HepG2 (cell line): Measurements from ENCODE around the gene ITSN2. TPM values are rescaled to one million over a fixed set of nuclear protein-coding genes. Genes with fewer than 3 reads are reported as not detected.
A peak's percentile ranks its signal among the peaks of the same experiment; 100 is the strongest.

Source experiments
- ADNP ChIP-seq: sonication (generic); formaldehyde crosslinking; IDR thresholded peaks from 2 replicates; pipeline ENCODE4 v1.4.0; 2020; ENCODE audit warnings: missing genetic modification reagents
- CREB1 ChIP-seq, 2 experiments: fragments of 450-650 bp in 1 of 2; IDR thresholded peaks; 2 replicates each; pipeline ENCODE4 v1.6.1; 2016 to 2017; ENCODE audit warnings: control low read depth in 1 of 2, mild to moderate bottlenecking in 1 of 2, missing compliant biosample characterization in 1 of 2, missing genetic modification characterization in 1 of 2
- EZH2 ChIP-seq: conservative IDR thresholded peaks from 2 replicates; pipeline ENCODE4 v1.6.1; 2012; ENCODE audit warnings: mild to moderate bottlenecking, low read depth, low read length, moderate library complexity
- FOXK2 ChIP-seq: fragments of 450-650 bp; IDR thresholded peaks from 2 replicates; pipeline ENCODE4 v1.6.1; 2016
- HNRNPK ChIP-seq: fragments of 200-400 bp; formaldehyde crosslinking; IDR thresholded peaks from 2 replicates; pipeline ENCODE4 v1.6.1; 2018; ENCODE audit warnings: low read length, low read depth, moderate library complexity, mild to moderate bottlenecking; ENCODE audit not compliant: poor library complexity, severe bottlenecking
- HOMEZ ChIP-seq: IDR thresholded peaks from 2 replicates; pipeline ENCODE4 v1.6.1; 2016; ENCODE audit warnings: low read depth
- KLF16 ChIP-seq, 2 experiments: sonication (generic) in 1 of 2; formaldehyde crosslinking in 1 of 2; IDR thresholded peaks; 2 replicates each; pipeline versions ENCODE4 v1.6.1 to v1.8.0; 2016 to 2023; ENCODE audit warnings: missing genetic modification reagents in 2 of 2, missing compliant biosample characterization in 1 of 2
- NFKB2 ChIP-seq: sonication (generic); formaldehyde crosslinking; IDR thresholded peaks from 2 replicates; pipeline ENCODE4 v1.4.0; 2020; ENCODE audit warnings: missing genetic modification reagents, borderline replicate concordance
- NFYC ChIP-seq: IDR thresholded peaks from 2 replicates; pipeline ENCODE4 v1.6.1; 2016; ENCODE audit warnings: missing genetic modification reagents, missing compliant biosample characterization
- RERE ChIP-seq: IDR thresholded peaks from 2 replicates; pipeline ENCODE4 v1.6.1; 2016; ENCODE audit warnings: low read depth, missing genetic modification reagents, missing compliant biosample characterization
- RFXANK ChIP-seq: IDR thresholded peaks from 2 replicates; pipeline ENCODE4 v1.6.1; 2016
- RXRB ChIP-seq: IDR thresholded peaks from 2 replicates; pipeline ENCODE4 v1.6.1; 2016; ENCODE audit warnings: borderline replicate concordance, missing genetic modification reagents, missing compliant biosample characterization
- SMAD3 ChIP-seq: sonication (generic); formaldehyde crosslinking; IDR thresholded peaks from 2 replicates; pipeline ENCODE4 v1.4.0; 2020; ENCODE audit warnings: missing genetic modification reagents
- TP53 ChIP-seq: sonication (generic); formaldehyde crosslinking; conservative IDR thresholded peaks from 2 replicates; pipeline ENCODE4 v1.4.0; 2020; ENCODE audit warnings: missing genetic modification reagents
- ZBTB26 ChIP-seq: IDR thresholded peaks from 2 replicates; pipeline ENCODE4 v1.6.1; 2016; ENCODE audit warnings: missing compliant biosample characterization, missing genetic modification reagents, borderline replicate concordance
- ZC3H13 ChIP-seq: sonication (generic); formaldehyde crosslinking; IDR thresholded peaks from 2 replicates; pipeline ENCODE4 v1.8.1; 2023; ENCODE audit warnings: mild to moderate bottlenecking, missing genetic modification reagents, moderate library complexity
- ZFP36 ChIP-seq: fragments of 150-350 bp; IDR thresholded peaks from 2 replicates; pipeline ENCODE4 v1.6.1; 2018; ENCODE audit warnings: borderline replicate concordance, low read length, low read depth; ENCODE audit not compliant: partially characterized antibody
- ZFP37 ChIP-seq: sonication (generic); formaldehyde crosslinking; IDR thresholded peaks from 2 replicates; pipeline ENCODE4 v1.4.0; 2020; ENCODE audit warnings: missing genetic modification reagents, borderline replicate concordance
- ZMYM2 ChIP-seq: sonication (generic); formaldehyde crosslinking; IDR thresholded peaks from 2 replicates; pipeline ENCODE4 v1.8.0; 2022; ENCODE audit warnings: mild to moderate bottlenecking, missing genetic modification reagents
- ZNF230 ChIP-seq: sonication (generic); formaldehyde crosslinking; IDR thresholded peaks from 2 replicates; pipeline ENCODE4 v1.4.0; 2020; ENCODE audit warnings: mild to moderate bottlenecking, missing genetic modification reagents
- ZNF432 ChIP-seq: sonication (generic); formaldehyde crosslinking; IDR thresholded peaks from 2 replicates; pipeline ENCODE4 v1.5.0; 2020; ENCODE audit warnings: missing genetic modification reagents, mild to moderate bottlenecking, borderline replicate concordance
- ZNF703 ChIP-seq: sonication (generic); formaldehyde crosslinking; IDR thresholded peaks from 2 replicates; pipeline ENCODE4 v1.5.1; 2020; ENCODE audit warnings: missing genetic modification reagents, mild to moderate bottlenecking, moderate library complexity, borderline replicate concordance
- ZNF776 ChIP-seq: sonication (generic); formaldehyde crosslinking; IDR thresholded peaks from 2 replicates; pipeline ENCODE4 v1.4.0; 2020; ENCODE audit warnings: mild to moderate bottlenecking, missing genetic modification reagents
- ZNF850 ChIP-seq: sonication (generic); formaldehyde crosslinking; conservative IDR thresholded peaks from 2 replicates; pipeline ENCODE4 v1.9.0; 2021; ENCODE audit warnings: mild to moderate bottlenecking, missing genetic modification reagents
- polyA plus RNA-seq, 8 experiments: library from polyadenylated mRNA; depleted of rRNA in 3 of 8; stranded (reverse) in 7 of 8; unstranded in 1 of 8; fragments of >200 nt; fragmentation: Illumina TruSeq in 4 of 8; extraction: Trizol in 4 of 8; gene quantifications; 2 replicates each; pipeline versions ENCODE4 v1.2.1 to v1.2.3, GENCODE V29; 2011 to 2016; ENCODE audit warnings: low read depth in 4 of 8, missing spikeins in 1 of 8, mixed read lengths in 1 of 8; ENCODE audit not compliant: insufficient read depth in 1 of 8
- total RNA-seq, 5 experiments: library from RNA; depleted of rRNA; stranded (reverse); fragments of >200 nt; fragmentation: Illumina TruSeq; extraction: Trizol; gene quantifications; 2 replicates each; pipeline ENCODE4 v1.2.3, GENCODE V29; 2016; ENCODE audit warnings: low read depth in 1 of 5

Gene ITSN2
- total and polyA plus RNA-seq, 2 of the 13 experiments (the other 11 are each of a cell fraction or from before 2014, with no cell fraction given): 26.0 to 26.6 TPM

GRCh38 chr2:24164416-24164973, 195.8 kb downstream of the ITSN2 start (continued):
- TF ChIP-seq NFKB2 (CRISPR knock-in tag): peak; percentile 39; the same call in 1 of the 2 replicates
- 0 out of 4 replicates have a peak, but pooled peaks of 1 of the 2 experiments have one; percentile 45 for TF ChIP-seq KLF16 (CRISPR knock-in tag; IDR thresholded peaks at IDR 0.05)
- no peak for TF ChIP-seq EZH2
- TF ChIP-seq ZNF703 (CRISPR knock-in tag): no peak
- no peak for TF ChIP-seq ZNF850 (CRISPR knock-in tag)
- no peak for TF ChIP-seq ZMYM2
- no peak for TF ChIP-seq RFXANK
- no peak for TF ChIP-seq CREB1 (IDR thresholded peaks at IDR 0.05)
- no peak for TF ChIP-seq CREB1 (CRISPR knock-in tag; IDR thresholded peaks at IDR 0.05)
- TF ChIP-seq HNRNPK: no peak
- TF ChIP-seq ZNF776: no peak
- TF ChIP-seq FOXK2: no peak
- no peak for TF ChIP-seq HOMEZ (CRISPR knock-in tag)
- TF ChIP-seq ZFP37 (CRISPR knock-in tag): peak; percentile 33; the same call in 1 of the 2 replicates
- TF ChIP-seq ZFP36: peak; percentile 25
- TF ChIP-seq ZNF230 (CRISPR knock-in tag): no peak
- TF ChIP-seq RERE: no peak
- TF ChIP-seq RXRB (CRISPR knock-in tag): 0 out of 2 replicates have a peak, but pooled peaks have one; percentile 21
- no peak for TF ChIP-seq ADNP (CRISPR knock-in tag)
- no peak for TF ChIP-seq ZC3H13 (CRISPR knock-in tag)
- TF ChIP-seq TP53 (CRISPR knock-in tag): no peak
- TF ChIP-seq SMAD3 (CRISPR knock-in tag): no peak
- no peak for TF ChIP-seq NFYC (CRISPR knock-in tag)
- TF ChIP-seq ZNF432 (CRISPR knock-in tag): no peak
- TF ChIP-seq ZBTB26 (CRISPR knock-in tag): 0 out of 2 replicates have a peak, but pooled peaks have one; percentile 37
